Astrocyte (in vitro differentiated cells and primary cell): Measurements from ENCODE around the gene CRYGA. TPM values are rescaled to one million over a fixed set of nuclear protein-coding genes. Genes with fewer than 3 reads are reported as not detected.

Experiments
- DNase-seq: peaks from one replicate; pipeline ENCODE4 v3.0.0-alpha.2; 2010; ENCODE audit warnings: low read depth
- FAIRE-seq: peaks from 2 replicates; lab custom pipeline; 2011; peaks lifted over from hg19 to GRCh38; lab: Jason Lieb, UNC
- H2AFZ ChIP-seq: 2 replicates; pipeline ENCODE4 v1.6.0; 2012; ENCODE audit warnings: low read depth, low read length, inconsistent platforms
- H3K27ac ChIP-seq: 2 replicates; pipeline ENCODE4 v1.5.1; 2011; ENCODE audit warnings: low read depth, low read length, inconsistent platforms
- H3K27me3 ChIP-seq: 2 replicates; pipeline ENCODE4 v1.6.0; 2011; ENCODE audit warnings: low read length, inconsistent platforms; ENCODE audit not compliant: insufficient read depth
- H3K36me3 ChIP-seq: 2 replicates; pipeline ENCODE4 v1.5.1; 2011; ENCODE audit warnings: low read length, inconsistent platforms; ENCODE audit not compliant: insufficient read depth
- H3K4me1 ChIP-seq: 2 replicates; pipeline ENCODE4 v1.5.1; 2011; ENCODE audit warnings: low read length, inconsistent platforms; ENCODE audit not compliant: insufficient read depth
- H3K4me2 ChIP-seq: 2 replicates; pipeline ENCODE4 v1.6.0; 2012; ENCODE audit warnings: low read length, inconsistent platforms
- H3K4me3 ChIP-seq: 2 replicates; pipeline ENCODE4 v1.5.1; 2011; ENCODE audit warnings: low read depth, mild to moderate bottlenecking, low read length, inconsistent platforms; ENCODE audit not compliant: insufficient read depth
- H3K79me2 ChIP-seq: 2 replicates; pipeline ENCODE4 v1.6.0; 2012; ENCODE audit warnings: mild to moderate bottlenecking, low read length, inconsistent platforms; ENCODE audit not compliant: insufficient read depth
- H3K9ac ChIP-seq: 2 replicates; pipeline ENCODE4 v1.6.0; 2012; ENCODE audit warnings: mild to moderate bottlenecking, low read length, inconsistent platforms
- H3K9me3 ChIP-seq: 2 replicates; pipeline ENCODE4 v1.5.1; 2012; ENCODE audit warnings: low read depth, mild to moderate bottlenecking, low read length, inconsistent platforms; ENCODE audit not compliant: insufficient read depth
- H4K20me1 ChIP-seq: 2 replicates; pipeline ENCODE4 v1.6.0; 2012; ENCODE audit warnings: low read length, inconsistent platforms; ENCODE audit not compliant: insufficient read depth
- H3K27ac Mint-ChIP-seq: one replicate; pipeline ENCODE4 v1.8.0; 2021; ENCODE audit warnings: mild to moderate bottlenecking, mixed read lengths; ENCODE audit not compliant: unreplicated experiment
- H3K27me3 Mint-ChIP-seq: one replicate; pipeline ENCODE4 v1.8.0; 2021; ENCODE audit warnings: low read depth, mixed read lengths; ENCODE audit not compliant: unreplicated experiment
- H3K36me3 Mint-ChIP-seq: one replicate; pipeline ENCODE4 v1.8.0; 2021; ENCODE audit warnings: low read depth, mixed read lengths; ENCODE audit not compliant: unreplicated experiment
- H3K4me1 Mint-ChIP-seq: one replicate; pipeline ENCODE4 v1.8.0; 2021; ENCODE audit warnings: low read depth, mixed read lengths; ENCODE audit not compliant: unreplicated experiment
- H3K4me3 Mint-ChIP-seq: one replicate; pipeline ENCODE4 v1.8.0; 2021; ENCODE audit warnings: mild to moderate bottlenecking, moderate library complexity, mixed read lengths; ENCODE audit not compliant: unreplicated experiment
- H3K9me3 Mint-ChIP-seq: one replicate; pipeline ENCODE4 v1.8.0; 2021; ENCODE audit warnings: mild to moderate bottlenecking, mixed read lengths; ENCODE audit not compliant: unreplicated experiment
- CTCF ChIP-seq: IDR thresholded peaks from 2 replicates; pipeline ENCODE4 v1.5.1; 2011; ENCODE audit warnings: low read depth, mild to moderate bottlenecking, inconsistent platforms, low read length, moderate library complexity; ENCODE audit not compliant: insufficient read depth
- EZH2 ChIP-seq: IDR thresholded peaks from 2 replicates; pipeline ENCODE4 v1.6.1; 2012; ENCODE audit warnings: mild to moderate bottlenecking, low read length, inconsistent platforms; ENCODE audit not compliant: insufficient read depth
- total RNA-seq: library from RNA; stranded (reverse); gene quantifications from 2 replicates; pipeline ENCODE4 v1.2.1, GENCODE V29; 2021

CRYGA gene
- total RNA-seq, 1 donor from 2014 or later, result not detected

GRCh38 chr2:208130712-208131110 lies 32.7 kb downstream of the CRYGA start:
- no peak for TF ChIP-seq EZH2
- no peak for TF ChIP-seq CTCF
- Histone ChIP-seq H3K36me3 (no peaks in the 10 kb centered on the region), H4K20me1 (no peaks in the 10 kb centered on the region), H3K4me1 (peaks cover 7% of the 10 kb centered on the region), H3K27ac (no peak overlapping the region), H3K27me3 (no peaks in the 10 kb centered on the region), H3K4me2 (no peak overlapping the region), H3K4me3 (no peak overlapping the region), H3K79me2 (no peaks in the 10 kb centered on the region), H2AFZ (no peak overlapping the region), H3K9ac (no peak overlapping the region), H3K9me3 (no peaks in the 10 kb centered on the region)
- peak overlapping the region; percentile 15 for H3K27ac Mint-ChIP-seq
- H3K27me3 Mint-ChIP-seq, result no peaks in the 10 kb centered on the region
- DNase-seq (no peak), FAIRE-seq (no peak)
- H3K9me3 Mint-ChIP-seq, result no peaks in the 10 kb centered on the region
- H3K4me3 Mint-ChIP-seq, result no peak overlapping the region
- peaks cover 14% of the 10 kb centered on the region for H3K4me1 Mint-ChIP-seq
- no peaks in the 10 kb centered on the region for H3K36me3 Mint-ChIP-seq

- Histone ChIP-seq H3K27ac (no peak within 1 kb of the TSS), H3K4me3 (no peak within 1 kb of the TSS), H3K4me2 (peak within 1 kb of the TSS; percentile 44), H3K79me2 (no peaks in the 10 kb centered on the region), H3K9ac (no peak within 1 kb of the TSS), H2AFZ (peak within 1 kb of the TSS; percentile 9), H4K20me1 (no peaks in the 10 kb centered on the region), H3K9me3 (no peaks in the 10 kb centered on the region), H3K36me3 (no peaks in the 10 kb centered on the region), H3K27me3 (peaks cover 3% of the 10 kb centered on the region), H3K4me1 (peaks cover 7% of the 10 kb centered on the region)
- TF ChIP-seq CTCF (no peak), EZH2 (no peak)
- peak within 1 kb of the TSS; percentile 15 for H3K27ac Mint-ChIP-seq
- H3K36me3 Mint-ChIP-seq, result no peaks in the 10 kb centered on the region
- H3K4me1 Mint-ChIP-seq, result peaks cover 14% of the 10 kb centered on the region
- DNase-seq, result peak; percentile 26
- no peak within 1 kb of the TSS for H3K4me3 Mint-ChIP-seq
- peaks cover 4% of the 10 kb centered on the region for H3K27me3 Mint-ChIP-seq
- no peak for FAIRE-seq
- no peaks in the 10 kb centered on the region for H3K9me3 Mint-ChIP-seq
Observed at GRCh38 chr2:208129744-208130711, 33.4 kb downstream of the CRYGA start, which contains the start of gene CRYGC. Gene CRYGC (minus strand): TSS chr2:208129828. CDS start chr2:208129792, 36 bp downstream.
